ENCODE results near the gene MAP3K7CL.

MAP3K7CL gene

GRCh38 chr21:29172282-29172681, 41.8 kb downstream of the MAP3K7CL start:
- no peak for DNase-seq

GRCh38 chr21:29174607-29175013, 44.2 kb downstream of the MAP3K7CL start:
- DNase-seq: no peak

GRCh38 chr21:29175408-29176134, 45.1 kb downstream of the MAP3K7CL start:
- DNase-seq: no peak

- DNase-seq: no peak
Measured at GRCh38 chr21:29176471-29177120, 46.2 kb downstream of the MAP3K7CL start.

- no peak for DNase-seq
Measured at GRCh38 chr21:29177800-29178199, 47.4 kb downstream of the MAP3K7CL start.

GRCh38 chr21:29178926-29179325, 48.5 kb downstream of the MAP3K7CL start:
- DNase-seq: no peak

GRCh38 chr21:29179503-29179902, 49.1 kb downstream of the MAP3K7CL start:
- DNase-seq: no peak

- no peak for DNase-seq
Measured at GRCh38 chr21:29181799-29182470, 51.5 kb downstream of the MAP3K7CL start.

- no peak for DNase-seq
Measured at GRCh38 chr21:29182691-29183092, 52.2 kb downstream of the MAP3K7CL start.

GRCh38 chr21:29184037-29184436, 53.6 kb downstream of the MAP3K7CL start:
- no peak for DNase-seq

- DNase-seq: no peak
Measured at GRCh38 chr21:29185172-29185571, 54.7 kb downstream of the MAP3K7CL start.

- no peak for DNase-seq
Measured at GRCh38 chr21:29185633-29186032, 55.2 kb downstream of the MAP3K7CL start.

GRCh38 chr21:29186246-29186645, 55.8 kb downstream of the MAP3K7CL start:
- DNase-seq: no peak

GRCh38 chr21:29187944-29188343, 57.5 kb downstream of the MAP3K7CL start:
- no peak for DNase-seq

GRCh38 chr21:29189353-29189752, 58.9 kb downstream of the MAP3K7CL start:
- no peak for DNase-seq

- DNase-seq: no peak
Measured at GRCh38 chr21:29190923-29191331, 60.5 kb downstream of the MAP3K7CL start.

- DNase-seq: no peak
Measured at GRCh38 chr21:29193072-29193471, 62.6 kb downstream of the MAP3K7CL start.

- DNase-seq: no peak
Measured at GRCh38 chr21:29193901-29194300, 63.5 kb downstream of the MAP3K7CL start.

GRCh38 chr21:29194342-29194741, 63.9 kb downstream of the MAP3K7CL start:
- DNase-seq: no peak

GRCh38 chr21:29194847-29195246, 64.4 kb downstream of the MAP3K7CL start:
- no peak for DNase-seq

- DNase-seq: peak in 1 of 4 experiments; percentile 2
Measured at GRCh38 chr21:29195981-29196669, 65.7 kb downstream of the MAP3K7CL start.

- DNase-seq: no peak
Measured at GRCh38 chr21:29196670-29197191, 66.3 kb downstream of the MAP3K7CL start.

GRCh38 chr21:29201186-29201585, 70.7 kb downstream of the MAP3K7CL start:
- no peak for DNase-seq
